GM23338 (cell line): ENCODE data around the gene CPEB2. TPM values are rescaled to one million over a fixed set of nuclear protein-coding genes. Genes with fewer than 3 reads are reported as not detected.

Source experiments
- JUNB ChIP-seq: IDR thresholded peaks from one replicate; pipeline ENCODE4 v1.6.1; 2016; ENCODE audit warnings: antibody characterized with exemption; ENCODE audit not compliant: unreplicated experiment
- NANOG ChIP-seq: IDR thresholded peaks from 2 replicates; pipeline ENCODE4 v1.6.1; 2016; ENCODE audit warnings: antibody characterized with exemption, borderline replicate concordance
- POLR2AphosphoS5 ChIP-seq: IDR thresholded peaks from 2 replicates; pipeline ENCODE4 v1.6.1; 2016; ENCODE audit warnings: antibody characterized with exemption, low read depth
- STAT1 ChIP-seq: IDR thresholded peaks from one replicate; pipeline ENCODE4 v1.6.1; 2016; ENCODE audit warnings: antibody characterized with exemption; ENCODE audit not compliant: unreplicated experiment
- ZNF114 ChIP-seq: fragments of 250-450 bp; sonication (Bioruptor Pico); IDR thresholded peaks from 2 replicates; pipeline ENCODE4 v1.5.0; 2020; ENCODE audit warnings: mild to moderate bottlenecking, moderate library complexity
- ZNF331 ChIP-seq: fragments of 250-450 bp; sonication (Bioruptor Pico); IDR thresholded peaks from 2 replicates; pipeline ENCODE4 v1.5.0; 2020; ENCODE audit warnings: low read depth, mild to moderate bottlenecking, moderate library complexity
- polyA plus RNA-seq: library from polyadenylated mRNA; unstranded; fragments of >200 nt; fragmentation: Nextera tagmentation; extraction: Ambion mirVana; gene quantifications from 2 replicates; pipeline ENCODE4 v1.2.1, GENCODE V29; 2016
- total RNA-seq: library from RNA; depleted of rRNA; stranded (reverse); fragments of >200 nt; shearing (Covaris generic); gene quantifications from 2 replicates; pipeline ENCODE4 v1.2.3, GENCODE V29; 2014
- TF ChIP-seq, protein P1 (sequence below): fragments of 250-450 bp; sonication (Bioruptor Pico); IDR thresholded peaks from 2 replicates; pipeline ENCODE4 v1.5.0; 2020; ENCODE audit warnings: mild to moderate bottlenecking, moderate library complexity
- TF ChIP-seq, protein P2 (sequence below), 2 experiments: fragments of 200-600 bp in 1 of 2; sonication (generic) in 1 of 2; conservative IDR thresholded peaks; 2 replicates each; pipeline versions ENCODE4 v1.5.1 to v1.6.1; 2016 to 2017; ENCODE audit warnings: antibody characterized with exemption in 2 of 2, low read depth in 2 of 2, mild to moderate bottlenecking in 2 of 2, moderate library complexity in 1 of 2

Gene CPEB2
- total and polyA plus RNA-seq, 2 experiments from 2014 or later, result 0.66 to 2.4 TPM

DNA sequence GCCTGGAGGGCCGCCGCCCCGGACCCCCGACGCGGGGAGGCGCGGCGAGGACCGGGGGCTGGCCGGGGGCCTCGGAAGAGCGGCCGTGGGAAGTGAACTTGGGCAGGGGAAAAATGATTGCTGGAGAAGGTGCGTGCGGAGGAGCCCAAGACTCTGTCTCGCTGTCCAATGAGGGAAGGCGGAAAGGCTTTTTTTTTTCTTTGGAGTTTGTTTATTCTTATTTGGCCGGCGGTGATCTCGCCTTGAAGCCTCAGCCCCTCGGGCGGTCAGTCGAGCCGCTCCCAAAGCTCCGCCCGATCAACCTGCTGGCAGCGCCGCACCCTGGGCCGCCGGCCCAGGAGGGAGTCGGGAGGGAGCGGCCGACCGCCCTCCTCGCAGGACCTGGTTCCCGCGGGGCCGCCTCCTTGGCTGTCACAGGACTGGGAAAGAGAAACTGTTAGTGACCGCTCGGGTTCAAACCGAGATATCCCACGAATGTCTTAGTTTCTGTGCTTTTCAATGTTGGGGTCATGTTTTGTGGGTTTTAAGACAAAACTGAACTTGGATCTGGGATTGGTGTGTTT, 2.5 kb downstream of the CPEB2 start (continued):
- TF ChIP-seq, protein P1, sequence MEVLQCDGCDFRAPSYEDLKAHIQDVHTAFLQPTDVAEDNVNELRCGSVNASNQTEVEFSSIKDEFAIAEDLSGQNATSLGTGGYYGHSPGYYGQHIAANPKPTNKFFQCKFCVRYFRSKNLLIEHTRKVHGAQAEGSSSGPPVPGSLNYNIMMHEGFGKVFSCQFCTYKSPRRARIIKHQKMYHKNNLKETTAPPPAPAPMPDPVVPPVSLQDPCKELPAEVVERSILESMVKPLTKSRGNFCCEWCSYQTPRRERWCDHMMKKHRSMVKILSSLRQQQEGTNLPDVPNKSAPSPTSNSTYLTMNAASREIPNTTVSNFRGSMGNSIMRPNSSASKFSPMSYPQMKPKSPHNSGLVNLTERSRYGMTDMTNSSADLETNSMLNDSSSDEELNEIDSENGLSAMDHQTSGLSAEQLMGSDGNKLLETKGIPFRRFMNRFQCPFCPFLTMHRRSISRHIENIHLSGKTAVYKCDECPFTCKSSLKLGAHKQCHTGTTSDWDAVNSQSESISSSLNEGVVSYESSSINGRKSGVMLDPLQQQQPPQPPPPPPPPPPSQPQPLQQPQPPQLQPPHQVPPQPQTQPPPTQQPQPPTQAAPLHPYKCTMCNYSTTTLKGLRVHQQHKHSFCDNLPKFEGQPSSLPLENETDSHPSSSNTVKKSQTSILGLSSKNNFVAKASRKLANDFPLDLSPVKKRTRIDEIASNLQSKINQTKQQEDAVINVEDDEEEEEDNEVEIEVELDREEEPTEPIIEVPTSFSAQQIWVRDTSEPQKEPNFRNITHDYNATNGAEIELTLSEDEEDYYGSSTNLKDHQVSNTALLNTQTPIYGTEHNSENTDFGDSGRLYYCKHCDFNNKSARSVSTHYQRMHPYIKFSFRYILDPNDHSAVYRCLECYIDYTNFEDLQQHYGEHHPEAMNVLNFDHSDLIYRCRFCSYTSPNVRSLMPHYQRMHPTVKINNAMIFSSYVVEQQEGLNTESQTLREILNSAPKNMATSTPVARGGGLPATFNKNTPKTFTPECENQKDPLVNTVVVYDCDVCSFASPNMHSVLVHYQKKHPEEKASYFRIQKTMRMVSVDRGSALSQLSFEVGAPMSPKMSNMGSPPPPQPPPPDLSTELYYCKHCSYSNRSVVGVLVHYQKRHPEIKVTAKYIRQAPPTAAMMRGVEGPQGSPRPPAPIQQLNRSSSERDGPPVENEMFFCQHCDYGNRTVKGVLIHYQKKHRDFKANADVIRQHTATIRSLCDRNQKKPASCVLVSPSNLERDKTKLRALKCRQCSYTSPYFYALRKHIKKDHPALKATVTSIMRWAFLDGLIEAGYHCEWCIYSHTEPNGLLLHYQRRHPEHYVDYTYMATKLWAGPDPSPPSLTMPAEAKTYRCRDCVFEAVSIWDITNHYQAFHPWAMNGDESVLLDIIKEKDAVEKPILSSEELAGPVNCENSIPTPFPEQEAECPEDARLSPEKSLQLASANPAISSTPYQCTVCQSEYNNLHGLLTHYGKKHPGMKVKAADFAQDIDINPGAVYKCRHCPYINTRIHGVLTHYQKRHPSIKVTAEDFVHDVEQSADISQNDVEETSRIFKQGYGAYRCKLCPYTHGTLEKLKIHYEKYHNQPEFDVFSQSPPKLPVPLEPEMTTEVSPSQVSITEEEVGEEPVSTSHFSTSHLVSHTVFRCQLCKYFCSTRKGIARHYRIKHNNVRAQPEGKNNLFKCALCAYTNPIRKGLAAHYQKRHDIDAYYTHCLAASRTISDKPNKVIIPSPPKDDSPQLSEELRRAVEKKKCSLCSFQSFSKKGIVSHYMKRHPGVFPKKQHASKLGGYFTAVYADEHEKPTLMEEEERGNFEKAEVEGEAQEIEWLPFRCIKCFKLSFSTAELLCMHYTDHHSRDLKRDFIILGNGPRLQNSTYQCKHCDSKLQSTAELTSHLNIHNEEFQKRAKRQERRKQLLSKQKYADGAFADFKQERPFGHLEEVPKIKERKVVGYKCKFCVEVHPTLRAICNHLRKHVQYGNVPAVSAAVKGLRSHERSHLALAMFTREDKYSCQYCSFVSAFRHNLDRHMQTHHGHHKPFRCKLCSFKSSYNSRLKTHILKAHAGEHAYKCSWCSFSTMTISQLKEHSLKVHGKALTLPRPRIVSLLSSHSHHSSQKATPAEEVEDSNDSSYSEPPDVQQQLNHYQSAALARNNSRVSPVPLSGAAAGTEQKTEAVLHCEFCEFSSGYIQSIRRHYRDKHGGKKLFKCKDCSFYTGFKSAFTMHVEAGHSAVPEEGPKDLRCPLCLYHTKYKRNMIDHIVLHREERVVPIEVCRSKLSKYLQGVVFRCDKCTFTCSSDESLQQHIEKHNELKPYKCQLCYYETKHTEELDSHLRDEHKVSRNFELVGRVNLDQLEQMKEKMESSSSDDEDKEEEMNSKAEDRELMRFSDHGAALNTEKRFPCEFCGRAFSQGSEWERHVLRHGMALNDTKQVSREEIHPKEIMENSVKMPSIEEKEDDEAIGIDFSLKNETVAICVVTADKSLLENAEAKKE (CRISPR knock-in tag), result no peak
- no peak for TF ChIP-seq POLR2AphosphoS5
- no peak for TF ChIP-seq ZNF114 (CRISPR knock-in tag)
- no peak for TF ChIP-seq JUNB
- TF ChIP-seq, protein P2, sequence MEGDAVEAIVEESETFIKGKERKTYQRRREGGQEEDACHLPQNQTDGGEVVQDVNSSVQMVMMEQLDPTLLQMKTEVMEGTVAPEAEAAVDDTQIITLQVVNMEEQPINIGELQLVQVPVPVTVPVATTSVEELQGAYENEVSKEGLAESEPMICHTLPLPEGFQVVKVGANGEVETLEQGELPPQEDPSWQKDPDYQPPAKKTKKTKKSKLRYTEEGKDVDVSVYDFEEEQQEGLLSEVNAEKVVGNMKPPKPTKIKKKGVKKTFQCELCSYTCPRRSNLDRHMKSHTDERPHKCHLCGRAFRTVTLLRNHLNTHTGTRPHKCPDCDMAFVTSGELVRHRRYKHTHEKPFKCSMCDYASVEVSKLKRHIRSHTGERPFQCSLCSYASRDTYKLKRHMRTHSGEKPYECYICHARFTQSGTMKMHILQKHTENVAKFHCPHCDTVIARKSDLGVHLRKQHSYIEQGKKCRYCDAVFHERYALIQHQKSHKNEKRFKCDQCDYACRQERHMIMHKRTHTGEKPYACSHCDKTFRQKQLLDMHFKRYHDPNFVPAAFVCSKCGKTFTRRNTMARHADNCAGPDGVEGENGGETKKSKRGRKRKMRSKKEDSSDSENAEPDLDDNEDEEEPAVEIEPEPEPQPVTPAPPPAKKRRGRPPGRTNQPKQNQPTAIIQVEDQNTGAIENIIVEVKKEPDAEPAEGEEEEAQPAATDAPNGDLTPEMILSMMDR (conservative IDR thresholded peaks at IDR 0.05; ENCODE audit: low read depth in 2 of 2), result no peak
- no peak for TF ChIP-seq ZNF331 (CRISPR knock-in tag)
- no peak for TF ChIP-seq STAT1
- no peak for TF ChIP-seq NANOG
